ENCODE results near the gene FUT7. TPM values are rescaled to one million over a fixed set of nuclear protein-coding genes. Genes with fewer than 3 reads are reported as not detected.
"Not testable (repeated sequence)": the region's sequence is repeated elsewhere in the genome, so short reads cannot be mapped to it uniquely, and the experiment has no call there.

The FUT7 gene
- total and polyA plus RNA-seq, 2 donors: 0.18 TPM; not detected in 1

- H3K36me3 ChIP-seq (ENCODE audit: insufficient read depth): no peaks in the 10 kb centered on the region
- under 1% methylated on average over 74 of the region's 74 CpGs for WGBS
Observed at GRCh38 chr9:137070201-137070905, 38.5 kb upstream of the FUT7 start, which contains the start of gene SAPCD2. TSS of gene SAPCD2 (minus strand) at chr9:137070557. CDS start at chr9:137070460, 97 bp downstream.

GRCh38 chr9:137069508-137070091 is 37.7 kb upstream of the FUT7 start:
- no peak for DNase-seq (ENCODE audit: extremely low spot score)
- Histone ChIP-seq H3K36me3 (ENCODE audit: insufficient read depth) (no peaks in the 10 kb centered on the region), H3K27ac (ENCODE audit: low read depth) (no peak overlapping the region), H3K4me1 (ENCODE audit: insufficient read depth) (no peaks in the 10 kb centered on the region), H3K4me3 (ENCODE audit: low read depth, low read length) (peak overlapping the region; percentile 30)
- 6% methylated on average over 52 of the region's 52 CpGs for WGBS

More at GRCh38 chr9:137070201-137070905, 38.5 kb upstream of the FUT7 start, which contains the start of gene SAPCD2:
- H3K4me3 ChIP-seq (ENCODE audit: low read depth, low read length): peak within 1 kb of the TSS; percentile 30
- peak within 1 kb of the TSS; percentile 5 for H3K27ac ChIP-seq (ENCODE audit: low read depth)
- no peaks in the 10 kb centered on the region for H3K4me1 ChIP-seq (ENCODE audit: insufficient read depth)
- DNase-seq (ENCODE audit: extremely low spot score): peak; percentile 74

DNA sequence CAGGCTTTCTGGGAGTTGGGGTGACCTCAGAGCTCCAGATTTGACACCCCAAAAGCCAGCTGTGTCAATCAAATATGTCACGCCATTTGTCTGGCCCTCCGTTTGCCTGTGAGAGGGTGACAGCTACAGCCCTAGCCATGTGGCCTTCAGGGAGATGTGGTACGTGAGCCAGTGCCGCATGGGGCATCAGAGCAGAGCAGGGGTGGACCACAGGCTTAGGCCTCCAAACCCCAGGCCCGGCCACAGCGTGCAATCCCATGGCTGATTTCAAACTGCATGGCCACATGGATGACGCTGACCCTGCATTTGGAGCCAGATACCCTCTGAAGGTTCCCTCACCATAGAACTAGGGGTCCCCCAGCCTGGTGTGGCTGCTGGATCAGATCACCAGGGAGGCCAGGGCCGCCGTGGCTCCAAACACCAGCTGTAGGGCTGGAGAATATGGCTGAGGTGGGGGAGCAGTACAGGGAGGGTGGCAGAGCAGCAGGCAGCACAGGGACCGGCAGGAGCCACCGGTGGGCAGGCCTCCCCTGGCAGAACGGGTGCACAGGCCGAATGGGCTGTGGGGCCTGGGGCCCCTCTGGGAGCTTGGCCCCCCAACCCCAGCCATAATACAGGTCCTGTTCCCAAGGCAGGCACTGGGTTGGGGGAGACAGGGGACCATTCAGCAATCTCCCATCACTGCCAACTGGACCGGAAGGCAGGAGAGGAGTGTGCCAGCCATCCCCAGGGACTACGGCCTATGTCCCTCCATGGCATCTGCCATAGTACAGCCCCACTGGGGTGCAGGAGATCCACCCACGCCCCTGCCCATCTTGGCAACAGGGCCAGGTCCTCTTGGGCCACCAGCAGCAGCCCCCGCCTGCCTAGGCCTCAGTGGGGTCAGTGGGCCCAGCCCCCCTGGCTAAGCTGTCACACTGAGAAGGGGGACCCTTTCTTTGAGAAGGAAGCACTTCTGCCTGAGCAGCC is 36.9 kb upstream of the FUT7 start:
- Histone ChIP-seq H3K4me3 (ENCODE audit: low read depth, low read length) (no peak overlapping the region), H3K27ac (ENCODE audit: low read depth) (no peak overlapping the region), H3K4me1 (ENCODE audit: insufficient read depth) (no peaks in the 10 kb centered on the region), H3K36me3 (ENCODE audit: insufficient read depth) (no peaks in the 10 kb centered on the region)
- no peak for DNase-seq (ENCODE audit: extremely low spot score)
- WGBS: 87% methylated on average over 17 of the region's 17 CpGs

DNA sequence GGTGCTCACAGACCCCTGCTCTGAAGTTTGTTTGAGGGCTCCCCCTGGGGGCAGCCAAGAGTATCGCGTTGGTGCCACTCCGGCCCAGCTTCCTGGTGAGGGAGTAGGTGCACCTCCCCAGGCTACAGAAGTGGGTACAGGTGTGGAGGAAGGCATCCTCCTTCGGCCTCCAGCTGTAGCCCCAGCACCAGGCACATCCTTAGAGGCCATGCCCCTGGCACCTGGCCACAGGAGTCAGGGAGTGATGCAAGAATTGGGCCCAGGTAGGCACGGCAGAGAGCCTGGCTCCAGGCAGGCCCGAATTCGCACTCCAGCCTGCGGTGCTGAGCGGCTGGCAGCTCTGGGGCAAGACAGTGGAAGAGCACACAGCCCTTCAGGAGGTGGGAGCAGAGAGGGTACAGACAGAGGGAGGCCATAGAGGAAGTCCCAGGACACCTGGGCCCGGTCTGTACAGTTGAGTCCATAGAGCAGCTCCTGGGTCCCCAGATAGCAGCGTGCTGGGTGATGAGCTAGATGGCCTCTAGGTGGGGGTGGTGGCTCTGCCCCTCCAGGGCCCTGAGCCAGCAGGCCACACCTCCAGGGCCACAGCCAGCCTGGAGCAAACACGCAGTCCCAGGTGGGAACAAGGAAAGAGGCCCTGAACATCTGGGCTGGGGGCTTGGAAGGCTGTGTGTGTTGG is 36.1 kb upstream of the FUT7 start:
- WGBS: 57% methylated on average over 12 of the region's 12 CpGs

DNA sequence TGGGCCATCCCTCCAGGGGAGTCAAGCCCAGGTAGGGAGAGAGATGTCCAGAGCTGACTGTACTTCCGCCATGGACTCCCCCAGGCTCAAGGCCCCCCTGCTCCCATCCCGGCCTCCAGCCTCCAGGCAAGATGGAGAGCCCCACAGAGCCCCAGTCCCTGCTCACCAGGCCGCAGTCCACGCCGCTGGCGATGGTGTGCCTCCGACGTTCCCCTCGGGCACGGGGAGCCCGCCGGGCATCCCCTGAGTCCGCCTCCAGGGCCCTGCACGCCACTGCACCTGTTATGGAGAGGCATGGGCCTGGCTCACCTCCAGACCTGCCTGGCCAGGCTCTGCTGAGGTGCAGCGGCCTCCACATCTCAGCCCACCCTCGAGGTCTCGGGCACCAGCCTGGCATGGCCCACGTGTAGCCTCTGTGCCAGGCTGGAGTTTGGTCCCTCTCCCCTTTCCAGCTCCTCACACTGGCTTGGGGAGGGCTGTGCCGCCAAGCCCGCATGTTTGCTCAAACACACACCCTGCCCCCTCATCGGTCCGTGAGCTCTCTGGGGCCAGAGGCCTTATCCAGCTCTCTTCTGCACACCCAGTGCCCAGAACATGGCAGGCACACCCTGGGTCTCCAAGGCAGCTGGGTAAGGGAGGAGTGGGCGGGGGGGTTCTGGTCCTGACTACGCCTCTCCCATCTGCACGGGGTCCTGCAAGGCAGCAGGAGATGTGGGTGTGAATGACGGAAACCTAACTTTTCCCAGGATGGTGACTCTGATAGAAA is 34.4 kb upstream of the FUT7 start:
- H3K27ac ChIP-seq (ENCODE audit: low read depth): no peak overlapping the region
- DNase-seq (ENCODE audit: extremely low spot score): no peak
- H3K36me3 ChIP-seq (ENCODE audit: insufficient read depth): no peaks in the 10 kb centered on the region
- H3K4me1 ChIP-seq (ENCODE audit: insufficient read depth): no peaks in the 10 kb centered on the region
- WGBS: 94% methylated on average over 26 of the region's 26 CpGs
- no peak overlapping the region for H3K4me3 ChIP-seq (ENCODE audit: low read depth, low read length)

More for the DNA sequence above, 36.1 kb upstream of the FUT7 start:
- Histone ChIP-seq H3K36me3 (ENCODE audit: insufficient read depth) (no peaks in the 10 kb centered on the region), H3K4me3 (ENCODE audit: low read depth, low read length) (no peak overlapping the region), H3K4me1 (ENCODE audit: insufficient read depth) (no peaks in the 10 kb centered on the region), H3K27ac (ENCODE audit: low read depth) (no peak overlapping the region)
- no peak for DNase-seq (ENCODE audit: extremely low spot score)

DNA sequence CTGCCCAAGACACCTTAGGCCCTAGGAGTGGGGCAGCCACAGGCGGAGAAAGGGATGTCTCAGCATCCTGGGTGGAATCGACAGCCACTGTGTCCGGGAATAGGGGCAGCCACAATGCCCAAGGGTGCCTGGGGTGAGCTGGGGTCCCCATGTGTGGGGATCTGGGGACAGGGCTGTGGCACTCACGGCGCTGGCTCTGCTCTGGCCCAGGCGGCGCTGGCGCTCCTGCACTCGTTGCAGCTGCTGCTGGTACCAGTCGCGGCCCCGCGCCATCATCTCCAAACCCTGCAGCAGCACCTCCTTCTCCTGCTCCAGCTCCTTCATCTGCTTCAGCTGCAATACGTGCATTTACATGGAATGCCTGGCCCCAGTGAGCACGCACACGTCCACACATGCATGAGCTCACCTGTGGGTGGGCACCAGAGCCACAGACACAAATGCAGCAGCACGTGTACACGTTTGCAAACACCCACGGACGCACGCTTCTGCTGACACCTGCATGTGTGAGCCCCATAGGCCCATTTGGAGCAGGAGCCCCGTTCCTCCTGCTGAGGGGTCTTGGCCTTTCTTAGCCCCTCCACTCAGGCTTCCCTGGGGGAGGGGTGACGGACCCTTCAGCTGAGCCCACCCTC is 33.6 kb upstream of the FUT7 start:
- DNase-seq (ENCODE audit: extremely low spot score): no peak
- 93% methylated on average over 23 of the region's 23 CpGs for WGBS
- no peak overlapping the region for H3K27ac ChIP-seq (ENCODE audit: low read depth)
- no peaks in the 10 kb centered on the region for H3K36me3 ChIP-seq (ENCODE audit: insufficient read depth)
- no peak overlapping the region for H3K4me3 ChIP-seq (ENCODE audit: low read depth, low read length)
- no peaks in the 10 kb centered on the region for H3K4me1 ChIP-seq (ENCODE audit: insufficient read depth)

DNA sequence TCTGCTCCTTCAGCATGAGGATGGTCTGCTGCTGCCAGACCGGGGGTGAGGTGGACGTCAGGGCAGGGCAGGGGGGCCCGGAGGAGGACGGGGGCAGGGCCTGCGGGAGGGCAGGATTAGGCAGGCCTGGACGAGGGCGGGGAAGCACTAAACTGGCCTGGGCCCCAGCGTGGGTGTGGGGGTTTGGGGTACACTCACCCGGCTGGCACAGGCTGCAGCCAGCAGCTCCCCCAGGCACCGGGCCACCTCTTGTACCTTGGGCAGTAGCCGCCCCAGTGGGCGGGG is 32.9 kb upstream of the FUT7 start:
- no peak overlapping the region for H3K4me3 ChIP-seq (ENCODE audit: low read depth, low read length)
- 85% methylated on average over 12 of the region's 12 CpGs for WGBS
- no peak for DNase-seq (ENCODE audit: extremely low spot score)

GRCh38 chr9:137064027-137064879 is 32.4 kb upstream of the FUT7 start:
- no peak overlapping the region for H3K4me3 ChIP-seq (ENCODE audit: low read depth, low read length)
- no peak overlapping the region for H3K27ac ChIP-seq (ENCODE audit: low read depth)
- DNase-seq (ENCODE audit: extremely low spot score): no peak
- 50% methylated on average over 55 of the region's 55 CpGs for WGBS
- no peaks in the 10 kb centered on the region for H3K4me1 ChIP-seq (ENCODE audit: insufficient read depth)
- H3K36me3 ChIP-seq (ENCODE audit: insufficient read depth): no peaks in the 10 kb centered on the region

More for the DNA sequence above, 32.9 kb upstream of the FUT7 start:
- Histone ChIP-seq H3K36me3 (ENCODE audit: insufficient read depth) (no peaks in the 10 kb centered on the region), H3K27ac (ENCODE audit: low read depth) (no peak overlapping the region), H3K4me1 (ENCODE audit: insufficient read depth) (no peaks in the 10 kb centered on the region)

GRCh38 chr9:137063311-137064026 is 31.6 kb upstream of the FUT7 start:
- Histone ChIP-seq H3K27ac (ENCODE audit: low read depth) (no peak overlapping the region), H3K36me3 (ENCODE audit: insufficient read depth) (no peaks in the 10 kb centered on the region), H3K4me3 (ENCODE audit: low read depth, low read length) (no peak overlapping the region), H3K4me1 (ENCODE audit: insufficient read depth) (no peaks in the 10 kb centered on the region)
- WGBS: 84% methylated on average over 26 of the region's 26 CpGs
- DNase-seq (ENCODE audit: extremely low spot score): no peak

DNA sequence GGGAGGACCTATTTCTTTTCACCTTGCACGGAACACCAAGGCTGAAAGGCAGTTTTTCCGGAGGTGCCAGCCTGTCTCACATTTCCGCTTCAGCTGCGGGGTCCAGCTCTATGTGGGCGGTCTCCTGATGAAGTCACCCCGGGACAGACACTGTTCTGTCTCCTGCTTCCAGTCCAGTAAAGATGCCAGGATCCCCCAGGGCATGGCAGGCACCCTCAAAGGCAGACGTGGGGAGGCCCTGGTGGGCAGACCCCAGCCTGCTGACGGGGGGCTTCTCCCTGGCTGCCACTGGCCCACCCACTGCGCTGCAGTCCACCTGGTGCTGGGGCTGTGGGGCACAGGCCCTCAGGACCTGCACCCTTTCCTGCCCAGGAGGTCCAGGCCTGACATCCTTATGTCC is 30.9 kb upstream of the FUT7 start:
- H3K27ac ChIP-seq (ENCODE audit: low read depth); H3K36me3 ChIP-seq (ENCODE audit: insufficient read depth); DNase-seq (ENCODE audit: extremely low spot score); H3K4me1 ChIP-seq (ENCODE audit: insufficient read depth); H3K4me3 ChIP-seq (ENCODE audit: low read depth, low read length): not testable (repeated sequence)
- 90% methylated on average over 7 of the region's 9 CpGs for WGBS

DNA sequence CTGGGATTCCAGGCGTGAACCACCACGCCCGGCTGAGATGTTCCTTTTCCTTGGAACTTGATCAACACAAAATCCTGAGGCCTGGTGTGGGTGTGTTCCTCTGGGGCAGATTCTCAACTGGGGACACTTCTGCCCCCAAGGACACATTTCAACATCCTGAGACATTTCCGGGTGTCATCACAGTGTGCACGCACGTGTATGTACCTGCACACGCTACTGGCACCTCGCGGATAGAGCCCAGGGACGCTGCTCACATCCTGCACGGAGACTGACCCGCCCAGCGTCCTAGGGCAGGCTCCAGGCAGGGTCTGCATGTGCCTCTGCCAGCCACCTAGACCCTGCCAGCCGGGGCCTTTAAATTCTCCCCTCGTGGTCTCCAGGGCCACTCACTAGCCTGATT is 30.5 kb upstream of the FUT7 start:
- Histone ChIP-seq H3K36me3 (ENCODE audit: insufficient read depth) (no peaks in the 10 kb centered on the region), H3K27ac (ENCODE audit: low read depth) (no peak overlapping the region), H3K4me3 (ENCODE audit: low read depth, low read length) (no peak overlapping the region), H3K4me1 (ENCODE audit: insufficient read depth) (no peaks in the 10 kb centered on the region)
- DNase-seq (ENCODE audit: extremely low spot score): no peak
- 89% methylated on average over 15 of the region's 15 CpGs for WGBS

Data from urinary bladder (tissue), 4 donors.